ENCODE measurements around the gene PBX1. TPM values are rescaled to one million over a fixed set of nuclear protein-coding genes. Genes with fewer than 3 reads are reported as not detected.

PBX1 gene
- total and polyA plus RNA-seq, 2 experiments from 2014 or later: 40.0 to 104 TPM

DNA sequence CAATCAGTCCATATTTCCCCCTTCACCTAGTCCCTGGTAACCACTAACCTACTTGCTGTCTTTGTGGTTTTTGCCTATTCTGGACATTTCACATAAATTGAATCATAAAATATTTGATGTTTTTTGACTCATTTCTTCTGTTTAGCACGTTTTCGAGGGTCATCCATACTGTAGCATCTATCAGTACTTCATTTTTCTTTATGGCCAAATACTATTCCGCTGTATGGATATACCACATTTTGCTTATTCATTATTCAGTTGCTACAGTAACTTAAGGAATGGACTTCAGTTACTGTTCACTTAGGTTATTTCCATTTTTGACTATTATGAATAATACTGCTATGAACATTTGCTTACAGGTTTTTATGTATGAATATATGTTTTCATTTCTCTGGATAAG, 12.3 kb downstream of the PBX1 start:
- no peak overlapping the region for H3K27ac ChIP-seq (ENCODE audit: low read depth)
- H2AFZ ChIP-seq: no peak overlapping the region
- no peaks in the 10 kb centered on the region for H3K27me3 ChIP-seq (ENCODE audit: insufficient read depth)
- peaks cover 6% of the 10 kb centered on the region for H4K20me1 ChIP-seq (replicated peaks; ENCODE audit: insufficient read depth)
- Mint-ChIP-seq H3K4me1 (peaks cover 56% of the 10 kb centered on the region), H3K27me3 (ENCODE audit: insufficient read depth, low read depth, poor library complexity) (peaks cover 5% of the 10 kb centered on the region), H3K27ac (no peak overlapping the region), H3K4me3 (no peak overlapping the region), H3K36me3 (ENCODE audit: low read depth) (peaks cover 65% of the 10 kb centered on the region), H3K9me3 (peaks cover 7% of the 10 kb centered on the region)
- H3K4me3 ChIP-seq: no peak overlapping the region
- H3F3A ChIP-seq (replicated peaks; ENCODE audit: low read depth): 0 out of 2 replicates have a peak, but pooled peaks cover 4% of the 10 kb centered on the region
- no peaks in the 10 kb centered on the region for H3K36me3 ChIP-seq (ENCODE audit: insufficient read depth)
- H3K4me2 ChIP-seq: no peak overlapping the region
- ATAC-seq (no peak), DNase-seq (ENCODE audit: low spot score) (no peak)
- H3K9me2 ChIP-seq (ENCODE audit: insufficient read depth): peaks cover 3% of the 10 kb centered on the region; the same call in 1 of the 2 replicates
- TF ChIP-seq, protein P1, sequence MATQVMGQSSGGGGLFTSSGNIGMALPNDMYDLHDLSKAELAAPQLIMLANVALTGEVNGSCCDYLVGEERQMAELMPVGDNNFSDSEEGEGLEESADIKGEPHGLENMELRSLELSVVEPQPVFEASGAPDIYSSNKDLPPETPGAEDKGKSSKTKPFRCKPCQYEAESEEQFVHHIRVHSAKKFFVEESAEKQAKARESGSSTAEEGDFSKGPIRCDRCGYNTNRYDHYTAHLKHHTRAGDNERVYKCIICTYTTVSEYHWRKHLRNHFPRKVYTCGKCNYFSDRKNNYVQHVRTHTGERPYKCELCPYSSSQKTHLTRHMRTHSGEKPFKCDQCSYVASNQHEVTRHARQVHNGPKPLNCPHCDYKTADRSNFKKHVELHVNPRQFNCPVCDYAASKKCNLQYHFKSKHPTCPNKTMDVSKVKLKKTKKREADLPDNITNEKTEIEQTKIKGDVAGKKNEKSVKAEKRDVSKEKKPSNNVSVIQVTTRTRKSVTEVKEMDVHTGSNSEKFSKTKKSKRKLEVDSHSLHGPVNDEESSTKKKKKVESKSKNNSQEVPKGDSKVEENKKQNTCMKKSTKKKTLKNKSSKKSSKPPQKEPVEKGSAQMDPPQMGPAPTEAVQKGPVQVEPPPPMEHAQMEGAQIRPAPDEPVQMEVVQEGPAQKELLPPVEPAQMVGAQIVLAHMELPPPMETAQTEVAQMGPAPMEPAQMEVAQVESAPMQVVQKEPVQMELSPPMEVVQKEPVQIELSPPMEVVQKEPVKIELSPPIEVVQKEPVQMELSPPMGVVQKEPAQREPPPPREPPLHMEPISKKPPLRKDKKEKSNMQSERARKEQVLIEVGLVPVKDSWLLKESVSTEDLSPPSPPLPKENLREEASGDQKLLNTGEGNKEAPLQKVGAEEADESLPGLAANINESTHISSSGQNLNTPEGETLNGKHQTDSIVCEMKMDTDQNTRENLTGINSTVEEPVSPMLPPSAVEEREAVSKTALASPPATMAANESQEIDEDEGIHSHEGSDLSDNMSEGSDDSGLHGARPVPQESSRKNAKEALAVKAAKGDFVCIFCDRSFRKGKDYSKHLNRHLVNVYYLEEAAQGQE (IDR thresholded peaks at IDR 0.05; ENCODE audit: unreplicated experiment): no peak
- TF ChIP-seq EZH2phosphoT487 (IDR thresholded peaks at IDR 0.05; ENCODE audit: unreplicated experiment): no peak
- TF ChIP-seq STAT1 (IDR thresholded peaks at IDR 0.05; ENCODE audit: unreplicated experiment): no peak
- no peak for TF ChIP-seq CREB1 (CRISPR knock-in tag; IDR thresholded peaks at IDR 0.05; ENCODE audit: low read depth)
- TF ChIP-seq JUNB (IDR thresholded peaks at IDR 0.05; ENCODE audit: unreplicated experiment): no peak
- TF ChIP-seq, protein P2, sequence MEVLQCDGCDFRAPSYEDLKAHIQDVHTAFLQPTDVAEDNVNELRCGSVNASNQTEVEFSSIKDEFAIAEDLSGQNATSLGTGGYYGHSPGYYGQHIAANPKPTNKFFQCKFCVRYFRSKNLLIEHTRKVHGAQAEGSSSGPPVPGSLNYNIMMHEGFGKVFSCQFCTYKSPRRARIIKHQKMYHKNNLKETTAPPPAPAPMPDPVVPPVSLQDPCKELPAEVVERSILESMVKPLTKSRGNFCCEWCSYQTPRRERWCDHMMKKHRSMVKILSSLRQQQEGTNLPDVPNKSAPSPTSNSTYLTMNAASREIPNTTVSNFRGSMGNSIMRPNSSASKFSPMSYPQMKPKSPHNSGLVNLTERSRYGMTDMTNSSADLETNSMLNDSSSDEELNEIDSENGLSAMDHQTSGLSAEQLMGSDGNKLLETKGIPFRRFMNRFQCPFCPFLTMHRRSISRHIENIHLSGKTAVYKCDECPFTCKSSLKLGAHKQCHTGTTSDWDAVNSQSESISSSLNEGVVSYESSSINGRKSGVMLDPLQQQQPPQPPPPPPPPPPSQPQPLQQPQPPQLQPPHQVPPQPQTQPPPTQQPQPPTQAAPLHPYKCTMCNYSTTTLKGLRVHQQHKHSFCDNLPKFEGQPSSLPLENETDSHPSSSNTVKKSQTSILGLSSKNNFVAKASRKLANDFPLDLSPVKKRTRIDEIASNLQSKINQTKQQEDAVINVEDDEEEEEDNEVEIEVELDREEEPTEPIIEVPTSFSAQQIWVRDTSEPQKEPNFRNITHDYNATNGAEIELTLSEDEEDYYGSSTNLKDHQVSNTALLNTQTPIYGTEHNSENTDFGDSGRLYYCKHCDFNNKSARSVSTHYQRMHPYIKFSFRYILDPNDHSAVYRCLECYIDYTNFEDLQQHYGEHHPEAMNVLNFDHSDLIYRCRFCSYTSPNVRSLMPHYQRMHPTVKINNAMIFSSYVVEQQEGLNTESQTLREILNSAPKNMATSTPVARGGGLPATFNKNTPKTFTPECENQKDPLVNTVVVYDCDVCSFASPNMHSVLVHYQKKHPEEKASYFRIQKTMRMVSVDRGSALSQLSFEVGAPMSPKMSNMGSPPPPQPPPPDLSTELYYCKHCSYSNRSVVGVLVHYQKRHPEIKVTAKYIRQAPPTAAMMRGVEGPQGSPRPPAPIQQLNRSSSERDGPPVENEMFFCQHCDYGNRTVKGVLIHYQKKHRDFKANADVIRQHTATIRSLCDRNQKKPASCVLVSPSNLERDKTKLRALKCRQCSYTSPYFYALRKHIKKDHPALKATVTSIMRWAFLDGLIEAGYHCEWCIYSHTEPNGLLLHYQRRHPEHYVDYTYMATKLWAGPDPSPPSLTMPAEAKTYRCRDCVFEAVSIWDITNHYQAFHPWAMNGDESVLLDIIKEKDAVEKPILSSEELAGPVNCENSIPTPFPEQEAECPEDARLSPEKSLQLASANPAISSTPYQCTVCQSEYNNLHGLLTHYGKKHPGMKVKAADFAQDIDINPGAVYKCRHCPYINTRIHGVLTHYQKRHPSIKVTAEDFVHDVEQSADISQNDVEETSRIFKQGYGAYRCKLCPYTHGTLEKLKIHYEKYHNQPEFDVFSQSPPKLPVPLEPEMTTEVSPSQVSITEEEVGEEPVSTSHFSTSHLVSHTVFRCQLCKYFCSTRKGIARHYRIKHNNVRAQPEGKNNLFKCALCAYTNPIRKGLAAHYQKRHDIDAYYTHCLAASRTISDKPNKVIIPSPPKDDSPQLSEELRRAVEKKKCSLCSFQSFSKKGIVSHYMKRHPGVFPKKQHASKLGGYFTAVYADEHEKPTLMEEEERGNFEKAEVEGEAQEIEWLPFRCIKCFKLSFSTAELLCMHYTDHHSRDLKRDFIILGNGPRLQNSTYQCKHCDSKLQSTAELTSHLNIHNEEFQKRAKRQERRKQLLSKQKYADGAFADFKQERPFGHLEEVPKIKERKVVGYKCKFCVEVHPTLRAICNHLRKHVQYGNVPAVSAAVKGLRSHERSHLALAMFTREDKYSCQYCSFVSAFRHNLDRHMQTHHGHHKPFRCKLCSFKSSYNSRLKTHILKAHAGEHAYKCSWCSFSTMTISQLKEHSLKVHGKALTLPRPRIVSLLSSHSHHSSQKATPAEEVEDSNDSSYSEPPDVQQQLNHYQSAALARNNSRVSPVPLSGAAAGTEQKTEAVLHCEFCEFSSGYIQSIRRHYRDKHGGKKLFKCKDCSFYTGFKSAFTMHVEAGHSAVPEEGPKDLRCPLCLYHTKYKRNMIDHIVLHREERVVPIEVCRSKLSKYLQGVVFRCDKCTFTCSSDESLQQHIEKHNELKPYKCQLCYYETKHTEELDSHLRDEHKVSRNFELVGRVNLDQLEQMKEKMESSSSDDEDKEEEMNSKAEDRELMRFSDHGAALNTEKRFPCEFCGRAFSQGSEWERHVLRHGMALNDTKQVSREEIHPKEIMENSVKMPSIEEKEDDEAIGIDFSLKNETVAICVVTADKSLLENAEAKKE (CRISPR knock-in tag; IDR thresholded peaks at IDR 0.05): no peak
- TF ChIP-seq, protein P3, sequence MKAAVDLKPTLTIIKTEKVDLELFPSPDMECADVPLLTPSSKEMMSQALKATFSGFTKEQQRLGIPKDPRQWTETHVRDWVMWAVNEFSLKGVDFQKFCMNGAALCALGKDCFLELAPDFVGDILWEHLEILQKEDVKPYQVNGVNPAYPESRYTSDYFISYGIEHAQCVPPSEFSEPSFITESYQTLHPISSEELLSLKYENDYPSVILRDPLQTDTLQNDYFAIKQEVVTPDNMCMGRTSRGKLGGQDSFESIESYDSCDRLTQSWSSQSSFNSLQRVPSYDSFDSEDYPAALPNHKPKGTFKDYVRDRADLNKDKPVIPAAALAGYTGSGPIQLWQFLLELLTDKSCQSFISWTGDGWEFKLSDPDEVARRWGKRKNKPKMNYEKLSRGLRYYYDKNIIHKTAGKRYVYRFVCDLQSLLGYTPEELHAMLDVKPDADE (IDR thresholded peaks at IDR 0.05): no peak
- H3K79me2 ChIP-seq (replicated peaks; ENCODE audit: insufficient read depth): peaks cover 90% of the 10 kb centered on the region
- peaks cover 63% of the 10 kb centered on the region for H3K4me1 ChIP-seq (ENCODE audit: insufficient read depth)

Data from GM23338 (cell line).